ENCODE data around the gene RGS11.
"Not testable (repeated sequence)": the region's sequence is repeated elsewhere in the genome, so short reads cannot be mapped to it uniquely, and the experiment has no call there.

RGS11 gene

GRCh38 chr16:264440-264951 is 11.2 kb downstream of the RGS11 start:
- no peak overlapping the region for H3K4me3 ChIP-seq (ENCODE audit: low read depth, low read length)

DNA sequence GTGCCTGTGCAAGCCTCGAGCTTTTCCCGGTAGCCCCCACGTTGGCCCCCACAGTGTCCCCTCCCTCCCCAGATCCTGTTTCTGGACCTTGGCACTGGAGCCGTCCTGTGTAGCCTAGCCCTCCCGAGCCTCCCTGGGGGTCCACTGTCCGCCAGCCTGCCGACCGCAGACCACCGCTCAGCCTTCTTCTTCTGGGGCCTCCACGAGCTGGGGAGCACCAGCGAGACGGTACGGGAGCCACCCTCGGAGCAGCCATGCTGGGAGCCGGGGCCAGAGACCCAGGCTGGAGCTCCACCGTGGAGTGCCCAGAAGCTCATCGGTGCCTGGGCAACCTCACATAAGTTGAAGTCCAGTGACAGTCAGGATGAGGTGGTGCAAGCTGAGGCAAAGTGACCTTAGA is 11.8 kb downstream of the RGS11 start:
- no peak overlapping the region for H3K4me3 ChIP-seq (ENCODE audit: low read depth, low read length)

GRCh38 chr16:263182-263774 is 12.5 kb downstream of the RGS11 start:
- no peak overlapping the region for H3K4me3 ChIP-seq (ENCODE audit: low read depth, low read length)

- H3K4me3 ChIP-seq (ENCODE audit: low read depth, low read length): no peak overlapping the region
Observed at GRCh38 chr16:262121-262745, 13.5 kb downstream of the RGS11 start.

DNA sequence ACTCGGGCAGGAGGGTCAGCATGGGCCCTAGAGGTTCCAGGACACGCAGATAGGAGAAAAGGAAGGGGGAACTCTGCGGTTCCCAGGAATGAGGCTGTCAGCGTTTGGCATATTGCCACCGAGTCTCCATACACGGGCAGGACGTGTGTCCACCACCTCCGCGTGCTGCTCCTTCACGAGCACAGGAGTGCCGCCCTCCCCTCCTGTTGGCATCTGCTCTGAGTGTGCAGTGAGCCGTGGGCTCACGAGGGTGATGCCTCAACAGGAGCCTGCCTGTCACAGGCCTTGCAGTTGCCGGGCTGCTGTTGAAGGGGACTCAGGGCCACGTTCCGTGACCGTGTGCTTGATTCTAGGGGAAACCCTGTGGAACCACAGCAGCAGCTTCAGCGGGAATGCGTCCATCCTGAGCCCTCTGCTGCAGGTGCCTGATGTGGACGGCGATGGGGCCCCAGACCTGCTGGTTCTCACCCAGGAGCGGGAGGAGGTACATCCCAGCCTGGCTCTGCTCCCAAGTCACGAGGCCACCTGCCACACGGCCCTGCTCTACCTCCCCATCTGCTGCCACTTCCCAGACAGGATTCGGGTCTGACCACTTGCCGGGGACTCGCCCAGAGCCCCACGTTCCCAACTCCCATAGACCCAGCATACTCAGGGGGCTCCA is 14.6 kb downstream of the RGS11 start:
- no peak overlapping the region for H3K4me3 ChIP-seq (ENCODE audit: low read depth, low read length)

- H3K4me3 ChIP-seq (ENCODE audit: low read depth, low read length): no peak overlapping the region
Observed at GRCh38 chr16:260326-260725, 15.4 kb downstream of the RGS11 start.

DNA sequence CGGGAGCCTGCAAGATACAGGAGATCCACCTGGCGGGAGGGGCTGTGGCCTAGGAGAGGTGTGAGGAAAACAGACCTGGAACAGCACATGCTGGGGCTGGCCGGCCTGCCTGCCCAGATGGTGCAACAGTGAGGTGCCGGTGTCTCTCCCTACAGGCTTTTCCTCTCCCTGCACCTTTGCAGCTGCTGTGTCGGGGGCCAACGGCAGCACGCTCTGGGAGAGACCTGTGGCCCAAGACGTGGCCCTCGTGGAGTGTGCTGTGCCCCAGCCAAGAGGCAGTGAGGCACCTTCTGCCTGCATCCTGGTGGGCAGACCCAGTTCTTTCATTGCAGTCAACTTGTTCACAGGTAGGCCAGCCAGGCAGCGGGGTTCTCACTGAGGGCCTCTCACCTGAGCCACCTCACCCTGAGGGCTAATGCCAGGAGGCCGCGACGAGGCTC is 15.9 kb downstream of the RGS11 start:
- no peak overlapping the region for H3K4me3 ChIP-seq (ENCODE audit: low read depth, low read length)

GRCh38 chr16:259226-259625 is 16.5 kb downstream of the RGS11 start:
- no peak overlapping the region for H3K4me3 ChIP-seq (ENCODE audit: low read depth, low read length)

DNA sequence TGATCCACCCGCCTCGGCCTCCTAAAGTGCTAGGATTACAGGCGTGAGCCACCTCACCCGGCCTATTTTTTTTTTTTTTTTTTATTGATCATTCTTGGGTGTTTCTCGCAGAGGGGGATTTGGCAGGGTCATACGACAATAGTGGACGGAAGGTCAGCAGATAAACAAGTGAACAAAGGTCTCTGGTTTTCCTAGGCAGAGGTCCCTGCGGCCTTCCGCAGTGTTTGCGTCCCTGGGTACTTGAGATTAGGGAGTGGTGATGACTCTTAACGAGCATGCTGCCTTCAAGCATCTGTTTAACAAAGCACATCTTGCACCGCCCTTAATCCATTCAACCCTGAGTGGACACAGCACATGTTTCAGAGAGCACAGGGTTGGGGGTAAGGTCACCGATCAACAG is 17.7 kb downstream of the RGS11 start:
- H3K4me3 ChIP-seq (ENCODE audit: low read depth, low read length): not testable (repeated sequence)

- no peak overlapping the region for H3K4me3 ChIP-seq (ENCODE audit: low read depth, low read length)
Observed at GRCh38 chr16:255183-255582, 20.6 kb downstream of the RGS11 start.

DNA sequence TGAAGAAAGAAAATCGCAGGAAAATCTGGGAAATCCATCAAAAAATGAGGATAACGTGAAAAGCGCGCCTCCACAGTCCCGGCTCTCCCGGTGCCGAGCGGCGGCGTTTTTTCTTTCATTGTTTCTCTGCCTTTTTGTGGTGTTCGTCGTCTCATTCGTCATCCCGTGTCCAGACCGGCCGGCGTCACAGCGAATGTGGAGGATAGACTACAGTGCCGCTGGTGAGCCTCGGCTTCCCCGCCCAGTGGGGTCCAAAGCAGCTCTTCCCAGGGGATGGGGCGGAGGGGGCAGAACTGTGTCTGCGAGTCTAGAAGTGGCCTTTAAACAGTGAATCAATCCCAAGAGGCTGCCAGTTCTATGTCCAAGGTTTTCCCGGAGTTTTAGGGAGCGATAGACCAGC is 21.3 kb downstream of the RGS11 start:
- H3K4me3 ChIP-seq (ENCODE audit: low read depth, low read length): no peak overlapping the region

GRCh38 chr16:253833-254232 is 21.9 kb downstream of the RGS11 start:
- H3K4me3 ChIP-seq (ENCODE audit: low read depth, low read length): no peak overlapping the region

DNA sequence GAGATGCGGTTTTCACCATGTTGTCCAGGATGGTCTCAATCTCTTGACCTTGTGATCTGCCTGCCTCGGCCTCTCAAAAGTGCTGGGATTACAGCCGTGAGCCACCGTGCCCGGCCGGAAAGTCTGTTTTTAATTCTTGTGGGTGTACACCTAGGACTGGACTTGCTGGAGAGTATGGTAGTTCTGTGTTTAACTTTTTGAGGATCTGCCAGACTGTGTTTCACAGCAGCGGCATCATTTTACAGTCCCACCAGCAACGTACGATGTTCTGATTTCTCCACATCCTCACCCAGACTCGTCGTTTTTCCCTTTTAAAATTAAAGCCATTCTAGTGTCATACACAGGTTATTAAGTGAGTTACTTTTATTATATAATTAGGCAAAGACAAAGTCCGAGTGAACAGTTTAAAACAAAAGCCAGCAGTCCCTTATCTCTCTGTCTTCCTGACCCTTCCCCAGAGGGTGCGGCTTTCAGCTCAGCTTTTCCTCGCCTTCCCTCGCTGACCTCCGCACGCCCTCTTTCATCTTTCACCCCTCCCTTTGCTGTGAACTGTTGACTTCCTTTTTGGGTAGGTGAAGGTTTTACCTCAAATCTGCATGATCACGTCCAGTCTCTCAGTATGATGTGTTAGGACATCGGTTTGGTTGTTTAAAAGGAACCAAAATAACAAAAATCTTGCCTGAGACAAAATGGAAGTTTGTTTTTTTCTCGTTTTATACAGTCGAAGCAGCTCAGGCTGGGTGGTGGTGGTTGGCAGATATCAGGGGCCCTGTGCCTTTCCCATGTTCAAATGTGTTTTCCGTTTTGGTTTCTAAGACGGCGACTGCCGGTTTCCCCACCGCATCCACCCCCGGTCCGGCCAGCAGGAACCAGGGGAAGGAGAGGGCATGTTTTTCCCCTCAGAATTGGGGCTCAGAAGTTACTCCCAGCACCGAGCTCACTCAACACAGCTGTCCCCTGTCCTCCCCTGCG is 23.1 kb downstream of the RGS11 start:
- no peak overlapping the region for H3K4me3 ChIP-seq (ENCODE audit: low read depth, low read length)

DNA sequence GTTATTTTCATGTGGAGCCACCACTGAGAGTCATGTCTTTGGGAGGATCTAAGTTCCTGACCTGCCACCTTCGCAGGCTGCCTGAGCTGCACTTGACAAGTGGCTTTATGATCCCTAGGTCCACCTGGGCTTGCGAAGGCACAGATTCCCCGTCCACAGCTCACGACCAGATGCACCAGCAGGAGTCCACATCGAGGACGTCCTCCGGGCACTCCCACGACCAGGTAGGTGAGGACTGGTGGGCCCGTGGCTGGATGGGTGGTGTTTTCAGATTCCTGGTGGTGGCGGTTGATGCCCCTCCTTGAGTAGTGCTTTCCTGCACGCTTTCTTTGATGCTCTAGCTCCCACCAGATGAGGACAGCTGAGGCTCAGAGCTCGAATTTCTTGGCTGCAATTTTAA is 26.3 kb downstream of the RGS11 start:
- no peak overlapping the region for H3K4me3 ChIP-seq (ENCODE audit: low read depth, low read length)

GRCh38 chr16:247027-247426 is 28.7 kb downstream of the RGS11 start:
- no peak overlapping the region for H3K4me3 ChIP-seq (ENCODE audit: low read depth, low read length)

GRCh38 chr16:245105-245504 is 30.6 kb downstream of the RGS11 start:
- H3K4me3 ChIP-seq (ENCODE audit: low read depth, low read length): no peak overlapping the region

GRCh38 chr16:243348-243747 is 32.4 kb downstream of the RGS11 start:
- H3K4me3 ChIP-seq (ENCODE audit: low read depth, low read length): no peak overlapping the region

GRCh38 chr16:242281-242680 is 33.5 kb downstream of the RGS11 start:
- no peak overlapping the region for H3K4me3 ChIP-seq (ENCODE audit: low read depth, low read length)

DNA sequence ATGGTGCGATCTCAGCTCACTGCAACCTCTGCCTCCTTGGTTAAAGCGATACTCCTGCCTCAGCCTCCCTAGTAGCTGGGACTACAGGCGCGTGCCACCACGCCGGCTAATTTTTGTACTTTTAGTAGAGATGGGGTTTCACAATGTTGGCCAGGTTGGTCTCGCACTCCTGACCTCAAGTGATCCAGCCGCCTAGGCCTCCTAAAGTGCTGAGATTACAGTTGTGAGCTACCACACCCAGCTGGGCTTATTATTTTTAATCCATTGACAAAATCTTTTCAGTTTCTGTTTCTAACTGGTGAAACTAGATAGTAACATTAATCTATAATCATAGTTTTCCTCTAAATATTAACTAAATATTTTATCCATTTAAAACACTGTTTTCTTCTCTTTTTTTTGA is 35.2 kb downstream of the RGS11 start:
- no peak overlapping the region for H3K4me3 ChIP-seq (ENCODE audit: low read depth, low read length)

GRCh38 chr16:239948-240277 is 35.8 kb downstream of the RGS11 start:
- H3K4me3 ChIP-seq (ENCODE audit: low read depth, low read length): no peak overlapping the region
